Cortex of kidney (tissue), 1 donor: ENCODE results near the gene PCDHA6.
"Not testable (repeated sequence)": the region's sequence is repeated elsewhere in the genome, so short reads cannot be mapped to it uniquely, and the experiment has no call there.

Source experiments
- DNase-seq: peaks from one replicate; lab custom pipeline; 2025; lab: John Stamatoyannopoulos, UW

The PCDHA6 gene

GRCh38 chr5:140822281-140822629 lies 5.5 kb upstream of the PCDHA6 start:
- no peak for DNase-seq

GRCh38 chr5:140822969-140823368 lies 4.8 kb upstream of the PCDHA6 start:
- DNase-seq, result not testable (repeated sequence)

GRCh38 chr5:140823475-140823874 lies 4.3 kb upstream of the PCDHA6 start:
- DNase-seq, result no peak

GRCh38 chr5:140828362-140828737 lies 590 bp downstream of the PCDHA6 start:
- no peak for DNase-seq

- DNase-seq, result not testable (repeated sequence)
Observed at GRCh38 chr5:140829511-140830501, 2.0 kb downstream of the PCDHA6 start.

GRCh38 chr5:140833993-140834392 lies 6.2 kb downstream of the PCDHA6 start, which contains the start of gene PCDHA7:
TSS of gene PCDHA7 (plus strand) at chr5:140834269. CDS start at chr5:140834384, 115 bp downstream.
- no peak for DNase-seq

- not testable (repeated sequence) for DNase-seq
Observed at GRCh38 chr5:140834439-140835008, 6.8 kb downstream of the PCDHA6 start.

GRCh38 chr5:140835622-140836510 lies 8.1 kb downstream of the PCDHA6 start:
- no peak for DNase-seq

- DNase-seq, result no peak
Observed at GRCh38 chr5:140840978-140841962, 13.5 kb downstream of the PCDHA6 start, which contains the start of gene PCDHA8. TSS of gene PCDHA8 (plus strand) at chr5:140841187. CDS start at chr5:140841322, 135 bp downstream.

- no peak for DNase-seq
Observed at GRCh38 chr5:140842798-140843733, 15.3 kb downstream of the PCDHA6 start.

- DNase-seq, result not testable (repeated sequence)
Observed at GRCh38 chr5:140848139-140849102, 20.7 kb downstream of the PCDHA6 start, which contains the start of gene PCDHA9. TSS of gene PCDHA9 (plus strand) at chr5:140848382. CDS start at chr5:140848496, 114 bp downstream.

- not testable (repeated sequence) for DNase-seq
Observed at GRCh38 chr5:140849831-140850634, 22.3 kb downstream of the PCDHA6 start.

GRCh38 chr5:140855772-140856674 lies 28.3 kb downstream of the PCDHA6 start, which contains the start of gene PCDHA10:
TSS of gene PCDHA10 (plus strand) at chr5:140855897. CDS start at chr5:140856049, 152 bp downstream.
- DNase-seq, result no peak

- no peak for DNase-seq
Observed at GRCh38 chr5:140857177-140857986, 29.6 kb downstream of the PCDHA6 start.

GRCh38 chr5:140857987-140858240 lies 30.2 kb downstream of the PCDHA6 start:
- no peak for DNase-seq
